SK-N-MC (cell line): ENCODE results near the gene ZNF519.
"Not testable (repeated sequence)": the region's sequence is repeated elsewhere in the genome, so short reads cannot be mapped to it uniquely, and the experiment has no call there.

ENCODE experiments used
- EZH2 ChIP-seq: fragments of 200-600 bp; sonication (generic); IDR thresholded peaks from one replicate; pipeline ENCODE4 v1.6.1; 2017; ENCODE audit warnings: antibody characterized with exemption
- FOXP2 ChIP-seq: optimal IDR thresholded peaks from 2 replicates; pipeline ENCODE3; 2011; ENCODE audit warnings: mild to moderate bottlenecking, moderate library complexity; ENCODE audit not compliant: insufficient read depth; ENCODE audit errors: extremely low read length, control extremely low read depth
- POLR2AphosphoS5 ChIP-seq: IDR thresholded peaks from 2 replicates; pipeline ENCODE4 v1.6.1; 2012; ENCODE audit warnings: mild to moderate bottlenecking, low read depth, low read length, borderline replicate concordance

DNA sequence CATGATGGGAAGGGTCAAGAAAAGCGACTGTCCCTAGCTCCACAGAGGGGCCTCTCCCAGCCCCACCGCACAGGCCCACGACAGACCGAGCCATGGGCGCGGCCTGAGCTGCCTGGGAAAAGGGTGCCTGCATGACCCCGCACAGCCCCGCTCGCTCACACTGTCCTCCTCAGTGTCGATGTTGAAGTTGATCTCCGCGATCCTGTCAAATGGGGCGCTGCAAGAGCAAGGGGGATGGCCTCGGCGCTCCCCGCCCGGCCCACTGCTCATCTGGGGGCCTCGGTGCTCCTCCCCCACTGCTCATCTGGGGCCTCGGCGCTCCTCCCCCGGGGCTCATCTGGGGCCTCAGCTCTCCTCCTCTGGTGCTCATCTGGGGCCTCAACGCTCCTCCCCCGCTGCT, 14.5 kb upstream of the ZNF519 start:
- TF ChIP-seq POLR2AphosphoS5, EZH2, FOXP2: not testable (repeated sequence)
